Measurements from ENCODE around the gene SIX5.

DNA sequence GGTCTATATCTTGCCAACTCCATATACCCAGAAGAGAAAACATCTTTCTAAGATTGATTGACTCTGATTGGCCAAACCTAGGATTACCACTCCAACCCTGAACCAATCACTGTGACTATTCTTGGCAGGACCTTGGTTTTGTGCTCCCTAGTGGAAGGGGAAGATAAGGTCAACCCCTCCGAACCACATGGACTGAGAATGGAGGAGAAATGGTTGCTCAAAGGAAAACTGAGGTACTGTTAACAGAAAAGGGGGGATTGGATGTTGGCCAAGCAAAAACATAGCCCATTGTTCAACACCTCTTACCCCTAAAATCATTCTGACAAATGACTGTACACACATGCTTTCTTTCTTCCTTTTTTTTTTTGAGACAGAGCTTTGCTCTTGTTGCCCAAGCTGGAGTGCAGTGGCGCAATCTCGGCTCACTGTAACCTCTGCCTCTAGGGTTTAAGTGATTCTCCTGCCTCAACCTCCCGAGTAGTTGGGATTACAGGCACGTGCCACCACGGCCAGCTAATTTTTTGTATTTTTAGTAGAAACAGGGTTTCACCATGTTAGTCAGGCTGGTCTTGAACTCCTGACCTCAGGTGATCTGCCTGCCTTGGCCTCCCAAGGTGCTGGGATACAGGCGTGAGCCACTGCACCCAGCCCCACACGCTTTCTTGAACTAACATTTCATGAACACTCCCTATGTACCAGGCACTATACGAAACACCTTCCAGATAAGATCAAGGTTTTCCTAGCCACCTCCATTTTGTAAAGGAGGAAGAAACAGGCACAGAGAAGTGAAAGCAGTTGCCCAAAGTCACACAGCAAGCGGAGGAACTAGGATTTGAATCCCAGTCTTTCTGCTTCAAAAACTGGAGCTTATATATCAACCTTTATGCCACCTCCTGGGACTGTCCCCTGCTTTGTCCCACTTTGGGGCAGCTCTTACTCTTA is 29.3 kb downstream of the SIX5 start:
- TF ChIP-seq REST (IDR thresholded peaks at IDR 0.05; ENCODE audit: insufficient read depth in 1 of 2, low read depth in 2 of 2, low read length in 2 of 2) (no peak), TAF1 (IDR thresholded peaks at IDR 0.05; ENCODE audit: borderline replicate concordance, insufficient read depth, low read length) (no peak), SIN3A (IDR thresholded peaks at IDR 0.05; ENCODE audit: borderline replicate concordance, insufficient read depth, low read length) (no peak), POLR2AphosphoS5 (IDR thresholded peaks at IDR 0.05; ENCODE audit: low read depth, low read length) (no peak)
